ENCODE data around the gene DOCK2.

DNA sequence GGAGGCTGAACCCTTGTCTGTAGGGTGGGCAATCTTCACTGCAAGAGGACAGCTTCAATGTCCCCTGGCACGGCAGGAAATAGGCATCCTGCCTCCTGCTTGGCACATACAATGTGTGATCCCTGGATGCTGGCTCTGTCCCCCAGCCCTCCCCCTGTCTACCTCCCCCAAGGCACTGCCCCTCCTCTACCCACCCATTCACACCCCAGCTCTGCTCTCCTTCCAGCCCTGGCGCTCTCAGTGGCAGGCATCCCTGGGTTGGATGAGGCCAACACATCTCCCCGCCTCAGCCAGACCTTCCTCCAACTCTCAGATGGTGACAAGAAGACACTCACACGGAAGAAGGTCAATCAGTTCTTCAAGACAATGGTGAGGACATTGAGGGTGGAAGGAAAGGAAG, 444.5 kb downstream of the DOCK2 start:
- TF ChIP-seq, protein P1, sequence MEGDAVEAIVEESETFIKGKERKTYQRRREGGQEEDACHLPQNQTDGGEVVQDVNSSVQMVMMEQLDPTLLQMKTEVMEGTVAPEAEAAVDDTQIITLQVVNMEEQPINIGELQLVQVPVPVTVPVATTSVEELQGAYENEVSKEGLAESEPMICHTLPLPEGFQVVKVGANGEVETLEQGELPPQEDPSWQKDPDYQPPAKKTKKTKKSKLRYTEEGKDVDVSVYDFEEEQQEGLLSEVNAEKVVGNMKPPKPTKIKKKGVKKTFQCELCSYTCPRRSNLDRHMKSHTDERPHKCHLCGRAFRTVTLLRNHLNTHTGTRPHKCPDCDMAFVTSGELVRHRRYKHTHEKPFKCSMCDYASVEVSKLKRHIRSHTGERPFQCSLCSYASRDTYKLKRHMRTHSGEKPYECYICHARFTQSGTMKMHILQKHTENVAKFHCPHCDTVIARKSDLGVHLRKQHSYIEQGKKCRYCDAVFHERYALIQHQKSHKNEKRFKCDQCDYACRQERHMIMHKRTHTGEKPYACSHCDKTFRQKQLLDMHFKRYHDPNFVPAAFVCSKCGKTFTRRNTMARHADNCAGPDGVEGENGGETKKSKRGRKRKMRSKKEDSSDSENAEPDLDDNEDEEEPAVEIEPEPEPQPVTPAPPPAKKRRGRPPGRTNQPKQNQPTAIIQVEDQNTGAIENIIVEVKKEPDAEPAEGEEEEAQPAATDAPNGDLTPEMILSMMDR (conservative IDR thresholded peaks at IDR 0.05; ENCODE audit: low read length), result no peak
- no peak for TF ChIP-seq EZH2phosphoT487 (IDR thresholded peaks at IDR 0.05; ENCODE audit: borderline replicate concordance)

Measured in Loucy (cell line).